Type B pancreatic cell (in vitro differentiated cells): ENCODE measurements around the gene DTNB. TPM values are rescaled to one million over a fixed set of nuclear protein-coding genes. Genes with fewer than 3 reads are reported as not detected.

Source experiments
- DNase-seq: peaks from one replicate; pipeline ENCODE4 v3.0.0; 2021; ENCODE audit warnings: mixed read lengths; ENCODE audit not compliant: unreplicated experiment; ENCODE audit errors: extremely low spot score
- H3K27ac Mint-ChIP-seq: 2 replicates; pipeline ENCODE4 v1.8.0; 2021; ENCODE audit warnings: mild to moderate bottlenecking, mixed read lengths
- H3K27me3 Mint-ChIP-seq: 2 replicates; pipeline ENCODE4 v1.8.0; 2021; ENCODE audit warnings: mixed read lengths
- H3K36me3 Mint-ChIP-seq: 2 replicates; pipeline ENCODE4 v1.8.0; 2021; ENCODE audit warnings: mixed read lengths
- H3K4me1 Mint-ChIP-seq: one replicate; pipeline ENCODE4 v1.8.0; 2021; ENCODE audit warnings: mixed read lengths; ENCODE audit not compliant: unreplicated experiment
- H3K4me3 Mint-ChIP-seq: 2 replicates; pipeline ENCODE4 v1.8.0; 2021; ENCODE audit warnings: mild to moderate bottlenecking, mixed read lengths
- H3K9me3 Mint-ChIP-seq: 2 replicates; pipeline ENCODE4 v1.8.0; 2021; ENCODE audit warnings: mixed read lengths
- CTCF ChIP-seq: fragments of 200-600 bp; sonication (generic); conservative IDR thresholded peaks from 2 replicates; pipeline ENCODE4 v1.5.0; 2021; ENCODE audit warnings: antibody characterized with exemption, mild to moderate bottlenecking
- total RNA-seq: library from RNA; stranded (reverse); gene quantifications from 2 replicates; pipeline ENCODE4 v1.2.1, GENCODE V29; 2021; ENCODE audit warnings: low replicate concordance

DTNB gene
- total RNA-seq, 1 donor from 2014 or later: 28.6 TPM

- peaks cover 7% of the 10 kb centered on the region for H3K4me1 Mint-ChIP-seq
- no peaks in the 10 kb centered on the region for H3K27me3 Mint-ChIP-seq
- no peaks in the 10 kb centered on the region for H3K36me3 Mint-ChIP-seq
- no peak for TF ChIP-seq CTCF
- no peak overlapping the region for H3K4me3 Mint-ChIP-seq
- H3K9me3 Mint-ChIP-seq: no peaks in the 10 kb centered on the region
- no peak for DNase-seq
- H3K27ac Mint-ChIP-seq: no peak overlapping the region
These were observed 91.1 kb downstream of the DTNB start for GRCh38 chr2:25582077-25582830.

GRCh38 chr2:25576596-25576995 lies 96.8 kb downstream of the DTNB start:
- DNase-seq: no peak
- TF ChIP-seq CTCF: no peak
- H3K36me3 Mint-ChIP-seq: peaks cover 17% of the 10 kb centered on the region
- no peaks in the 10 kb centered on the region for H3K4me1 Mint-ChIP-seq
- H3K9me3 Mint-ChIP-seq: no peaks in the 10 kb centered on the region
- H3K27me3 Mint-ChIP-seq: no peaks in the 10 kb centered on the region
- no peak overlapping the region for H3K27ac Mint-ChIP-seq
- no peak overlapping the region for H3K4me3 Mint-ChIP-seq

GRCh38 chr2:25572638-25573037 lies 100.7 kb downstream of the DTNB start:
- no peaks in the 10 kb centered on the region for H3K27me3 Mint-ChIP-seq
- H3K4me1 Mint-ChIP-seq: no peaks in the 10 kb centered on the region

GRCh38 chr2:25570161-25570845 lies 103.1 kb downstream of the DTNB start:
- Mint-ChIP-seq H3K4me3 (no peak overlapping the region), H3K27me3 (no peaks in the 10 kb centered on the region), H3K36me3 (peaks cover 18% of the 10 kb centered on the region), H3K27ac (no peak overlapping the region), H3K9me3 (no peaks in the 10 kb centered on the region), H3K4me1 (peaks cover 11% of the 10 kb centered on the region)
- no peak for TF ChIP-seq CTCF
- no peak for DNase-seq

More at GRCh38 chr2:25572638-25573037, 100.7 kb downstream of the DTNB start:
- Mint-ChIP-seq H3K27ac (no peak overlapping the region), H3K4me3 (no peak overlapping the region), H3K36me3 (peaks cover 27% of the 10 kb centered on the region), H3K9me3 (no peaks in the 10 kb centered on the region)
- TF ChIP-seq CTCF: no peak
- DNase-seq: no peak

- H3K9me3 Mint-ChIP-seq: no peaks in the 10 kb centered on the region
- peaks cover 11% of the 10 kb centered on the region for H3K4me1 Mint-ChIP-seq
- no peak overlapping the region for H3K4me3 Mint-ChIP-seq
- no peak for DNase-seq
- H3K36me3 Mint-ChIP-seq: peaks cover 10% of the 10 kb centered on the region
- H3K27me3 Mint-ChIP-seq: no peaks in the 10 kb centered on the region
- H3K27ac Mint-ChIP-seq: no peak overlapping the region
- TF ChIP-seq CTCF: peak; percentile 69
These were observed 106.0 kb downstream of the DTNB start for GRCh38 chr2:25567406-25567805.
